Measurements from ENCODE around the gene ITPKB. TPM values are rescaled to one million over a fixed set of nuclear protein-coding genes. Genes with fewer than 3 reads are reported as not detected.

Gene ITPKB
- total RNA-seq, 1 donor from 2014 or later: 9.8 TPM

- DNase-seq (ENCODE audit: low spot score, unreplicated experiment): peak; percentile 67
- Mint-ChIP-seq H3K27ac (no peak overlapping the region), H3K27me3 (peaks cover 15% of the 10 kb centered on the region), H3K9me3 (ENCODE audit: low read depth) (peaks cover under 1% of the 10 kb centered on the region), H3K36me3 (ENCODE audit: insufficient read depth) (no peaks in the 10 kb centered on the region), H3K4me1 (ENCODE audit: low read depth) (no peaks in the 10 kb centered on the region), H3K4me3 (ENCODE audit: low read depth) (no peak overlapping the region)
- TF ChIP-seq CTCF (IDR thresholded peaks at IDR 0.05; ENCODE audit: unreplicated experiment): peak; percentile 95
Measured at GRCh38 chr1:226608699-226609505, 130.2 kb downstream of the ITPKB start.

GRCh38 chr1:226607821-226608220 lies 131.3 kb downstream of the ITPKB start:
- Mint-ChIP-seq H3K4me1 (ENCODE audit: low read depth) (no peaks in the 10 kb centered on the region), H3K9me3 (ENCODE audit: low read depth) (no peaks in the 10 kb centered on the region), H3K27me3 (peaks cover 21% of the 10 kb centered on the region), H3K4me3 (ENCODE audit: low read depth) (no peak overlapping the region), H3K36me3 (ENCODE audit: insufficient read depth) (no peaks in the 10 kb centered on the region), H3K27ac (no peak overlapping the region)
- no peak for TF ChIP-seq CTCF (IDR thresholded peaks at IDR 0.05; ENCODE audit: unreplicated experiment)
- no peak for DNase-seq (ENCODE audit: low spot score, unreplicated experiment)

GRCh38 chr1:226607268-226607660 lies 131.8 kb downstream of the ITPKB start:
- no peak for TF ChIP-seq CTCF (IDR thresholded peaks at IDR 0.05; ENCODE audit: unreplicated experiment)
- DNase-seq (ENCODE audit: low spot score, unreplicated experiment): no peak

GRCh38 chr1:226606311-226607267 lies 132.5 kb downstream of the ITPKB start:
- Mint-ChIP-seq H3K4me1 (ENCODE audit: low read depth) (no peaks in the 10 kb centered on the region), H3K27ac (no peak overlapping the region), H3K36me3 (ENCODE audit: insufficient read depth) (no peaks in the 10 kb centered on the region), H3K27me3 (peaks cover 21% of the 10 kb centered on the region), H3K4me3 (ENCODE audit: low read depth) (no peak overlapping the region), H3K9me3 (ENCODE audit: low read depth) (no peaks in the 10 kb centered on the region)
- DNase-seq (ENCODE audit: low spot score, unreplicated experiment): no peak
- no peak for TF ChIP-seq CTCF (IDR thresholded peaks at IDR 0.05; ENCODE audit: unreplicated experiment)

More at GRCh38 chr1:226607268-226607660, 131.8 kb downstream of the ITPKB start:
- Mint-ChIP-seq H3K4me3 (ENCODE audit: low read depth) (no peak overlapping the region), H3K36me3 (ENCODE audit: insufficient read depth) (no peaks in the 10 kb centered on the region), H3K9me3 (ENCODE audit: low read depth) (no peaks in the 10 kb centered on the region), H3K27me3 (peaks cover 21% of the 10 kb centered on the region), H3K4me1 (ENCODE audit: low read depth) (no peaks in the 10 kb centered on the region), H3K27ac (no peak overlapping the region)

- no peaks in the 10 kb centered on the region for H3K9me3 Mint-ChIP-seq (ENCODE audit: low read depth)
- DNase-seq (ENCODE audit: low spot score, unreplicated experiment): no peak
- no peak overlapping the region for H3K27ac Mint-ChIP-seq
- no peaks in the 10 kb centered on the region for H3K36me3 Mint-ChIP-seq (ENCODE audit: insufficient read depth)
- H3K4me1 Mint-ChIP-seq (ENCODE audit: low read depth): no peaks in the 10 kb centered on the region
- H3K4me3 Mint-ChIP-seq (ENCODE audit: low read depth): no peak overlapping the region
- no peak for TF ChIP-seq CTCF (IDR thresholded peaks at IDR 0.05; ENCODE audit: unreplicated experiment)
- peaks cover 21% of the 10 kb centered on the region for H3K27me3 Mint-ChIP-seq
Measured at GRCh38 chr1:226605318-226605950, 133.6 kb downstream of the ITPKB start.
